H4 (cell line): ENCODE measurements around the gene LENG9. TPM values are rescaled to one million over a fixed set of nuclear protein-coding genes. Genes with fewer than 3 reads are reported as not detected.

Experiments used
- DNase-seq: peaks from one replicate; pipeline ENCODE4 v3.0.0-alpha.2; 2015; ENCODE audit warnings: low spot score
- total RNA-seq: library from RNA; depleted of rRNA; stranded (reverse); fragments of >200 nt; shearing (Covaris generic); gene quantifications from 2 replicates; pipeline ENCODE4 v1.2.3, GENCODE V29; 2014; rRNA removed

The LENG9 gene
- total RNA-seq, 1 experiment from 2014 or later: 0.64 TPM

DNA sequence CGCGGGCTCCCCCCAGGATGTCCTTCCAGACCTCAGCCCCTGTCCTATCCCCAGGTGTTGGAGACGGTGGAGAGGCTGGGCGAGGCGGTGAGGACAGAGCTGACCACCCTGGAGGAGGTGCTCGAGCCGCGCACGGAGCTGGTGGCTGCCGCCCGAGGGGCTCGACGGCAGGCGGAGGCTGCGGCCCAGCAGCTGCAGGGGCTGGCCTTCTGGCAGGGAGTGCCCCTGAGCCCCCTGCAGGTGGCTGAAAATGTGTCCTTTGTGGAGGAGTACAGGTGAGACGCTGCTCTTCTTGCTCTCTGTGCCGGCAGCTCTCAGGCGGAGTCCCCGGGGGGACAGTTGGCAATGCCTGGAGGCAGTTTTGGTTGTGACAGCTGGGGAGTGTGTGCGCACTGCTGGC is 41.4 kb downstream of the LENG9 start:
- DNase-seq: no peak

DNA sequence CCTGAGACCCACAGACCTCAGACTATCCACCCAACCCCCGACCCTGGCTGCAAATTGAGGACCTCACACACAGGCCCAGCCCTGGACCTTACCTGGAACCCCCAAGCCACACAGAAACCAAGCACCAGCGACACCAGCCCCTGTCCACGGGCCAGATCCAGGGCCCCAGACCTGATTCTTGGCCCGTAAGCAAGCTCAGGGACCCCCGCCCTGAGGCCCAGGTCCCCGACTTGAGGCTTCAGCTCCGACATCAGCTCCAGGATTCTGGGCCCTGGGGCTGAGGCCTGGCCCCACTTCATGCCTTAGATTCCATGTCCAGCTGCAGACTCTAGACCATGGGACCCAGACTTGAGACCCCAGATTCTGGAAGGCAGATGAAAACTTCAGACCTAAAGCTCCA is 42.1 kb downstream of the LENG9 start:
- no peak for DNase-seq

DNA sequence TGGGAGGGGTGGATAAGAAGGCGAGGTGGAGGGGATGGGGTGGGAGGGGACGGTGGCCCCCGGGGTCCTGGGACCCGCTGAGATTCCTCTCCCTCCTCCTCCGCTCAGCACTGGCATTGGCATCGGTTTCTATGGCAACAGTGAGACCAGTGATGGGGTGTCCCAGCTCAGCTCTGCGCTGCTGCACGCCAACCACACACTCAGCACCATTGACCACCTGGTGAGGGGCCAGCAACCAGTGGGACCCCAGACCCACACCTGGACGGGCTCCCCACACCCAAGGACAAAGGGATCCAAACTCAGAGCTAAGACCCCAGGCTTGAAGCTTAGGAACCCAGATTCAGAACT is 42.4 kb downstream of the LENG9 start:
- DNase-seq: no peak

DNA sequence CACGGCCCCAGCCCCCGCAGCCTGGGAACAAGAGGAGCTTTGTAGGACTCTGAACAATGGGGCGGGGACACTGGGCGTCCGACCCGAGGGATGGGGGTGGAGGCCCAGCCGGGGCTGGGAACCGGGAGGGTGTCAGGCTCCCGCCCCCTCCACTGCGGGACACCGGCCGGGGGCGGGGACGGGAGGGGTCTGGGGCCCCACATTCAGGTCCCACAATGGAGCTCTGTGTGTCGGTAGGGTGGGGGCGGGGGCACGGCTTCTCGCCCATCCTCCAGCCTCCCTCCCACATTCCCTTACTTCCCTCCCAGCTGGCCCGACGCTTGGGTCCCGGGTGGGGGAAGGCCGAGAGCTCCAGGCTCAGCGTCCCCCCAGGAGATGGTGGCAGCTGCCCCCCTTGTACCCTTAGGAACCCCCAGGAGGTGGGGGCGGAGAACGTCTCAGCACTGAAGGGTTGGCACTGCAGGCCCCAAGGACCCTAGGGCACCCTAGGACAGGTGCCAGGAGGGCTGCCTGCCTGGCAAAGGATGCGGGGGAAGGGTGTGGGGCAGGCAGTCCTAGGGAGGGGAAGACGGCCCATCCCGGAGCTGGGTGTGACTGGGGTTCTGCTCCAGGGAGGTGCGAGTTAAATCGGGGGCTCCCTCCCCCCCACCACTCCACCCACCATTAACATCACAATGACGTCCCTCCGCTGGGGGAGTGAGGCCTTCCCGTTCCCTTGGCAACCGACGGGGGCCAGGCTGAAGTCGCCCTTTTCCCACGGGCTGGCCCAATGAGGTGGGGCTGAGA is 43.0 kb downstream of the LENG9 start:
- no peak for DNase-seq

GRCh38 chr19:54420068-54420382 is 43.6 kb downstream of the LENG9 start:
- DNase-seq: no peak

GRCh38 chr19:54418930-54419800 is 44.4 kb downstream of the LENG9 start:
- no peak for DNase-seq

DNA sequence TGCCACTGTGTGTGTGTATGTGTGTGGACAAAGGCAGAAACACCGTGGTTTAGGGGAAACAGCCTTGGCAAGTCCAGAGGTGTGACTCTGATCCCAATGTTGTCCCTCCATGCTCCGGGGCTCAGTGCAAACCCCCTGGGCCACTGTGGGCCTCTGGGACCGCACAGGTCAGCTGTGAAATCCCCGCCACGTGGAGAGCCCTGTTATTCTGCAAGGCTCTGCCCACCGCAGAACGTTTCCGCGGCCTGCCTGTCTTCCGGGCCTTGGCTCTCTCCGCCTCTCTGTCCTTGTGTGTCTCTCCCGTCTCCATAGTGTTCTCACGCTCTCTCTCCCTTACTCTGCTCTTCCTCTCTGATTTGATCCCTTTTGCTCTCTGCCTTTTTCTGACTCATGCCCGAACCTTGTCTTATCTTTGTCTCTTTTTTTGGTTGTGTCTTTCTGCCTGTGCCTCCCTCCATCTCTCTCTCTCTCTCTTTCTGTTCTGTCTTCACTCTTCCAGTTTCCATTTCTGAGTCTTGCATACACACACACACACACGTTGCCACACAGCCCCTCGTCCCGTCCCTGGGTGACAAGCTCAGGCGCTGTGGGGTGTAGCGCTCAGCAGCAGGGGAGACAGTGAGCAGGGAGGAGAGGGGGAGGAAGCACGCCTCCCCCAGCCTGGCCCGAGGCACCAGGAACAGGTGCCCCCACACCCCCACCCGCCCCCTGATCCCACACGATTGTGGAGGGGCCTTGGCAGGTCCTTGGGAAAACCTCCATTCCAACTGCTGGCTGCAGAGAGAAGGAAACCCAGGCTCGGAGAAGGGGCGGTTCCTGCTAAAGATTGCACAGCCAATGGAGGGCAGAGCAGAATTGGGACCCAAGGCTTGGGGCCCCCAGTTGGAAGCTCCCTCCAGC is 45.3 kb downstream of the LENG9 start:
- DNase-seq: no peak

DNA sequence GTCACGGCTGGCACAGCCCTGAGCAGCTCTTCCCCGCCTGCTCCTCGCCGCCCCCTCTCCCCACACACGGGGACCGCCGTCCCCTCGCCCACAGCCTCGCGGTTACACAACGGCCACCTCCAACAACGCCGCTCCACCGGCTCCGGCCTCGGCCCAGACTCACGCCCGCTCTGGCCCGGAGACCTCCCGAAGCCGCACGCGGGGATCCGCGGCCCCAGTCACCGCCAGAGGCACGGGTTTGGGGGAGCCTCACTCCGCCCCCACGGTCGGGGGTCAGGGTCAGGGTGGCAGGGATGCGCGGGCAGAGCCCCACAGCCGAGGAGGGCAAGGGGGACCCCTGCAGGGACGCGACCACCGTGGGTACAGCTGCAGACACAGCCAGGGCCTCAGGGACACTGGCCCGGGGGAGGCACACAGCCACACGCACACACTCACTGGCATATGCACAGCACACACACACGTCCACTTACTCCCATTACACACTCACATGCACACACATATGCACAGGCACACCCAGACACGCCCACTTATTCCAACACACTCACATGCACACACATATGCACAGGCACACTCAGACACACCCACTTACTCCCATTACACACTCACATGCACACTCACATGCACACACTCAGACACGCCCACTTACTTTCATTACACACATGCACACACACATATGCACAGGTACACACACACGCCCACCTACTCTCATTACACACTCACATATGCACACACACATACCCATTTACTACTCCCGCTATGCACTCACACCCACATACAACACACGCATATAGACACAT is 46.7 kb downstream of the LENG9 start:
- DNase-seq: no peak

GRCh38 chr19:54415901-54416673 is 47.5 kb downstream of the LENG9 start:
- no peak for DNase-seq

DNA sequence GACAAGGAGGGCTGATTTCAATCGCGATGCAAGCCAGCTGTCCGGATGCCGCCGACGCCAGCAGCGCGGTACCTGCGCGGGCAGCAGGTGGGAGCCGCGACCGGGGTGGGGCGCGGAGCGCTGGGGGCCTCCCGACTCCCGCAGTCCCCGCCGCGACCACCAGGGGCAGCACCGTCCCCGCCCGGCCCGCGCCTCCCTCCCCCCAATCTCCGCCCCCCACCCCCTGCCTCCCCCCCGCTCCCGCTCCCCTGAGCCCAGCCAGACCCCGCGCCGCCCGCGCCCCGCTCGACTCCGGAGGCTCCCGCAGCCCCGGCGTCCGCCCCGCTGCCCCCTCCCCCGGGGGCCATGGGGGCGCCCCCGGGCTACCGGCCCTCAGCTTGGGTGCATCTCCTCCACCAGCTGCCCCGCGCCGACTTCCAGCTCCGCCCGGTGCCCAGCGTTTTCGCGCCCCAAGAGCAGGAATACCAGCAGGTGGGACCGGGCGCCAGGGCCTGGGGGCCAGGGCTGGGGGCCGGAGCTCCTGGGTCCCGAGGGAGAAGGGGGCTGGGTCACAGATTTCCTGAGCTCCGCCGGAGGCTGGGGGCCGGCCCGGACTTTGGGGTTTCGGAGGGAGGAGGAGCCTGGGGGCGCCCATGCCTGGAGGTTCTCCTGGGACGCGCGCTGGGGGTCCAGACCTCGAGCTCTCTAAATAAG is 48.2 kb downstream of the LENG9 start, which contains the start of gene TTYH1:
TSS of gene TTYH1 (plus strand) at position 257 of the 693 bp plus-strand sequence. CDS start at position 346, 89 bp downstream.
- DNase-seq: no peak

- DNase-seq: no peak
These were observed 49.4 kb downstream of the LENG9 start for GRCh38 chr19:54414156-54414555.

DNA sequence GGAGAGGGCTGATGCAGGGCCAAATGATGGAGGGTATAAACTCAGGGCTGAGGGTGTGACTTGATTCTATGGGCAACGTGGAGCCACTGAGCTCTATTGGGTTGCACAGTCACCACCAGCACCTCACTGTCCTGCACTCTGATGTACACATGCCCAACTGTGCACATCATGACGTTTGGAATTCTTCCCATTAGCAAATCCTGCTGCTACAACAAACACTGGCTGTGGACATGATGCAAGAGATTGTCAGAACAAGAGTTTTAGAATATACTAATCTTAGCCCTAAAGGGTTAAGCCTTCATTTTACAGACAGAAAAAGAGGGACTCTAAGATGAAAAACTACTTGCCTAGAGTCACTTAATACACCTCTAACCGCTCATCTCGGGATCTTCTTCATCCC is 50.7 kb downstream of the LENG9 start:
- no peak for DNase-seq

Other genes with a start within 250 kb of the LENG9 start
- gene LILRB3, start 240.8 kb downstream of the LENG9 start, total RNA-seq: not detected in 2 replicates
- gene LILRA6, start 221.0 kb downstream of the LENG9 start, total RNA-seq: not detected in 2 replicates
- gene LILRB5, start 206.5 kb downstream of the LENG9 start, total RNA-seq: not detected in 2 replicates
- gene LILRB2, start 182.7 kb downstream of the LENG9 start, total RNA-seq: not detected in 2 replicates
- gene LILRA5, start 150.6 kb downstream of the LENG9 start, total RNA-seq: not detected in 2 replicates
- not detected in 2 replicates for gene LILRA4, start 124.6 kb downstream of the LENG9 start, total RNA-seq
- gene LAIR1, start 98.8 kb downstream of the LENG9 start, total RNA-seq: 0.46 and 1.5 TPM in 2 replicates
- gene TTYH1, start 48.3 kb downstream of the LENG9 start, total RNA-seq: not detected in 2 replicates
- 4.3 and 4.6 TPM in 2 replicates for gene LENG8, start 14.6 kb downstream of the LENG9 start, total RNA-seq
- 5.1 and 7.0 TPM in 2 replicates for gene CDC42EP5, start 9.5 kb upstream of the LENG9 start, total RNA-seq
- not detected in 2 replicates for gene LAIR2, start 39.1 kb upstream of the LENG9 start, total RNA-seq
- gene LILRA2, start 110.0 kb upstream of the LENG9 start, total RNA-seq: not detected in 2 replicates
- not detected in 2 replicates for gene LILRA1, start 129.9 kb upstream of the LENG9 start, total RNA-seq
- not detected in 2 replicates for gene LILRB1, start 166.7 kb upstream of the LENG9 start, total RNA-seq
- gene LILRB4, start 199.2 kb upstream of the LENG9 start, total RNA-seq: not detected in 2 replicates